HG02884 (cell line): ENCODE measurements around the gene TLNRD1.

Source experiments
- ATAC-seq: cut with Tn5 transposase; IDR thresholded peaks from one replicate; pipeline ENCODE4 v1.9.1; 2021; ENCODE audit warnings: mild to moderate bottlenecking, moderate library complexity; ENCODE audit not compliant: unreplicated experiment

Gene TLNRD1

DNA sequence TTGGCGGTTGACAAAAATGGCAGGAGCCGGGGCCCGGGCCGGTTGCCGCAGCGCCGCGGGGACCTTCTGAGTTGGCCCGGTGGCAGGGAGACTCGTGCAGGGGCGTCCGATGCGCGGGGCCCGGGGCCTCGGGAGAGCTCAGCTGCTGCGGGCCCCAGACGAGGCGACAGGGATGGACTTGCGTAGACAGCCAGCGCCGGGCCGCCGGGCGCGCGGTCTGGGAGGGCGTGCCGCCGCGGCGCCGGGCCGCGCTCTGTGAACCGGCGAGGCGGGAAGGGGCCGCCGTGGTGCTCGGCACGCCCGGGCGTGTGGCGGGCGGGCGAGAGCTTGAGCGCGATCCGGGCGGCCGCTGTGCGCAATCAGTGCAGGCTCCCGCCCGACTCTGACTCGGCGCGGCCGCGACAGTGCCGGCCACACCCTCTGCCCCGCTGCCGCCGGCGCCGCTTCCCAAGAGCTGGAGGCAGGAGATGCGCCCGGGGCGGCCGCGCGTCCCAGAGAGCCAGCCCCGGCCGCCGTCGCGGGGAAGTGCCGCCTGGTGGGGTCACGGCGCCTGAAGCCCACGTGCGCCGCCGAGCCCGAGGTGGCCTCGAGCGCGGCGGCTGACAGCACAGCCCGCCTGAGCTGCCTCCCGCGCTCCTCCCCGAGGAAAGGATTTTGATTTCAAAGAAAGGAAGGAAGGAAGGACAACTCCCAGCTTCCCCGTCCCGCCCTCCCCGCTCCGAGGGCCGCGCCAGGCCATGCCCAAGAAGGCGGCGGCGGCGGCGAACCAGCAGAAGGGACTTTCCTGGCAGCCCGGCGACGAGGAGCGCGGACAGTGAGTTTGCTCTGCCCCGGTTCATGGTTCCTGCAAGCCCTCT, 657 bp downstream of the TLNRD1 start:
- ATAC-seq: peak; percentile 29

DNA sequence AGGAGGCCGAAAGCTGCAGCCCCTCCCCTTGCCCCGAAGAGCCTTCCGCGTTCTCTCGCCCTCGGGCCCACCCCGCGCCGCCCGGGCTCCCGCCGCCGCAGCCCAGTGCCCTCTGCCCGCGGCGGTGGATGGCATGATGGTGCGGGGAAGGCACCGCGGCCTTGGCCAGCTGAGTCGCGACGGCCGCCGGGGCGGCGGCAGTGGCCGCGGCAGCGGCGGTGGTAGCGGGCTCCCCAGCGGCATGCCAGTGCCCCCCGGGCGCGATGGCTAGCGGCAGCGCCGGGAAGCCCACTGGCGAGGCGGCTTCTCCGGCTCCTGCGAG, 1.2 kb downstream of the TLNRD1 start:
- ATAC-seq: no peak

DNA sequence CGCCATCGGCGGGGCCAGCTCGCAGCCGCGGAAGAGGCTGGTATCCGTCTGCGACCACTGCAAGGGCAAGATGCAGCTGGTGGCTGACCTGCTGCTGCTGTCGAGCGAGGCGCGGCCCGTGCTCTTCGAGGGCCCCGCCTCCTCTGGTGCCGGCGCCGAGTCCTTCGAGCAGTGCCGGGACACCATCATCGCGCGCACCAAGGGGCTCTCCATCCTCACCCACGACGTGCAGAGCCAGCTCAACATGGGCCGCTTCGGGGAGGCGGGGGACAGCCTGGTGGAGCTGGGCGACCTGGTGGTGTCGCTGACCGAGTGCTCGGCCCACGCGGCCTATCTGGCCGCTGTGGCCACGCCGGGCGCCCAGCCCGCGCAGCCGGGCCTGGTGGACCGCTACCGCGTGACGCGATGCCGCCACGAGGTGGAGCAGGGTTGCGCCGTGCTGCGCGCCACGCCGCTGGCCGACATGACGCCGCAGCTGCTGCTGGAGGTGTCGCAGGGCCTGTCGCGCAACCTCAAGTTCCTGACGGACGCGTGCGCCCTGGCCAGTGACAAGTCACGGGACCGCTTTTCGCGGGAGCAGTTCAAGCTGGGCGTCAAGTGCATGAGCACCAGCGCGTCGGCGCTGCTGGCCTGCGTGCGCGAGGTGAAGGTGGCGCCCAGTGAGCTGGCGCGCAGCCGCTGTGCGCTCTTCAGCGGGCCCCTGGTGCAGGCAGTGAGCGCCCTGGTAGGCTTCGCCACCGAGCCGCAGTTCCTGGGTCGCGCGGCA, 1.8 kb downstream of the TLNRD1 start:
- ATAC-seq: no peak

DNA sequence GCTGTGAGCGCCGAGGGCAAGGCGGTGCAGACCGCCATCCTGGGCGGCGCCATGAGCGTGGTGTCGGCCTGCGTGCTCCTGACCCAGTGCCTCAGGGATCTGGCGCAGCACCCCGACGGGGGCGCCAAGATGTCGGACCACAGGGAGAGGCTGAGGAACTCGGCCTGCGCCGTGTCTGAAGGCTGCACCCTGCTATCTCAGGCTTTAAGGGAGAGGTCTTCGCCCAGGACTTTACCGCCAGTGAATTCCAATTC, 2.3 kb downstream of the TLNRD1 start:
- ATAC-seq: no peak

DNA sequence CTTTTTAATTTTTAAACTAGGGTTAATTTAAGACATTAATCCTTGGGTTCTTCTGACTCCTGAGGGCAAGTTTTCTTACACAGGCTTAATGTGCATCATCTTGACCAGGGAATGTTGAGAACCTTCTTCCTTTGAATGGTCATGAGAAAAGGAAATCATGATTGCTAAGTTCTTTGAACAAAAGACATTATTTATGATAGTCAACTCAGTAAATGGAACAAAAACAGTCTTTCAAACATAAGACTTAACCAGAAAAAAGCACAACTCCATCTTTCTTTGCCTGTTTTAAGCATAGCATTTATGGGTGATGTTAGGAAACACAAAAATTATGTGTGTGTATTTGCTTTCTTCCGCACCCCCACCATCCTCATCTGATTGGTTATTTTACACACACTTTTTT, 5.4 kb downstream of the TLNRD1 start:
- ATAC-seq: no peak

- ATAC-seq: no peak
These were observed 6.8 kb downstream of the TLNRD1 start for GRCh38 chr15:81007428-81008064.

GRCh38 chr15:81008312-81008711, 7.6 kb downstream of the TLNRD1 start:
- ATAC-seq: no peak

GRCh38 chr15:81010086-81010485, 9.4 kb downstream of the TLNRD1 start:
- no peak for ATAC-seq

GRCh38 chr15:81011593-81011992, 10.9 kb downstream of the TLNRD1 start:
- ATAC-seq: no peak

GRCh38 chr15:81012588-81012987, 11.9 kb downstream of the TLNRD1 start:
- ATAC-seq: no peak

GRCh38 chr15:81013396-81013929, 12.7 kb downstream of the TLNRD1 start:
- ATAC-seq: no peak

GRCh38 chr15:81014446-81015093, 13.8 kb downstream of the TLNRD1 start:
- no peak for ATAC-seq

DNA sequence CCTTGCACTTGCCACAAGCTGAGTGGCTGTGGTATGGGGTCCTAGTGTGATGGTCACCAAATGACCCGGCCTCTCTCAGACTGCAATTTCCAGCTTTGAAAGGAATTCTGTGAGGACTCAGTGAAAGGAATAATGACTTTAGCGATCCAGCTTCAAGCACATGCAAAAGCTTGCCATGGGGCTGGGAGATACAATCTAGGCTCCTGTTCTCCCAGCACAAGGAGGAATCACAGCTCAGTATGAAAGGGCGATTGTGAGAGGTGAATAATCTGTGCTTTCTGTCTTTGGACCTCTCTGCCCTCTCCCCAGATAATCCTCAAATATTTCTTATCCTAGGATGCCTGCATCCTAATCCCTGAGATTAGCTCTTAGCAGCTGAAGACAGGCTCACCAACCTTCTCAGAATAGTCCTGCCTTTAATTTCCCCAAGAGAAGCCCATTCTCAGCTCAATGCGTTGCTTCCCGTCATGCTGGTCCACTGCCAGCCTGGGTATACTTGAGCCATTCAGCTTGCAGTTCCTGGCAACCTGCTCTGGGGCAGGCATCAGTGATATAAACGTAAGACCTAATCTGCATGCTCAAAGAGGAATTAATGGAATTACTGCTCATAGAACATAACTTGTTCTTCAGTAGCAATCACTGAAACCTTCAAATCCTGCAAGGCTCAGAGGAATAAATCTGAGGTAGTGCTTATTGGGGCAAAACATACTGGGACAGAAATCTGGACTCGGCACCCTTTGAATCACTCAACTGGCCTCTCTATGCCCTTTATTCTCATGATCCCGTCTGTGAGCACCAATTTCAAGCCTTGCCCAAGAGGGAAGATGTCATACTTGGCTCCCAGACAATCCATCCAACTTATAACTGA, 15.1 kb downstream of the TLNRD1 start:
- no peak for ATAC-seq

DNA sequence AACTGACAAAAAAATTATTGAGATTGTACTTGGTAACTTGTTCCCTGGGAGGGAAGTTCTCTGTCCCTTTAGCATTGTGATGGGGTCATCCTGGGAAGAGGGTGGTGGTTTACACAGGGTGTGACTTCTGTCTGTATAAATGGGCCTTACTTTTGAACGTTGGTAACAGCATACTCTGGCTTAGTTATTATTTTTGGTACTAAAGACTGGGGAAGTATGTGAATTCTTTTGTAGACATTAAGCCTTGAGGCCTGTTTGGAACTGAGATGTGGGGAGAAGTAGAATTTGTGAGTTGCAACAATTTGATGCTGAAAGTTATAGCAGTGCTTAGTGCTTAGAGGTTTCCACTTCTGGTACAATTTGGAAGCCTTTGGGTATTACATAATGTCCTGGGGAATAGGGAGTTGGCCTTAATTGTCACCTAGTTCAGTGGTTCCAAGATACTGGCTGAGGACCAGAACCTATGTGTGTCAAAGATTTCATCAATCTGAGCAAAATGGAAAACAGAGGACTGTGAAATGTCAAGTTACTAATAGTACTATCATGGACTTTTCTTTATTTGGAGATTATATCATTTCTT, 15.9 kb downstream of the TLNRD1 start:
- ATAC-seq: no peak

DNA sequence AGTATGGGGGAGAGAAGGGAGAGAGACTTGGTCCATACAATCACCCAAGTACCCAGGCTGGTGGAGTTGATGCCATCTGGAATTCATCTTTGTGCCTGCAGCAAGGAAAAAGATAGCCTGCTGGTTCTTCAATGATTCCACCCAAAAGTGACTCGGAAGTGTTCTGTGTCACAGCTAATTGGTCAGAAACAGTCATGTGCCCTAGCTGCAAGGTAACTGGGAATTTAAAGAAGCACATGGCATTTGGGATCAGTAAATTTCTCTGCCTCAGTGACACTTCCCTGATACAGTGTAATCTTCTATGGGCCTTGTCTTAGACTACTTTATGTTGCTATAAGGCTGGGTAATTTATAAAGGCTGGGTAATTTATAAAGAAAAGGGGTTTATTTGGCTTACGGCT, 17.5 kb downstream of the TLNRD1 start:
- no peak for ATAC-seq

DNA sequence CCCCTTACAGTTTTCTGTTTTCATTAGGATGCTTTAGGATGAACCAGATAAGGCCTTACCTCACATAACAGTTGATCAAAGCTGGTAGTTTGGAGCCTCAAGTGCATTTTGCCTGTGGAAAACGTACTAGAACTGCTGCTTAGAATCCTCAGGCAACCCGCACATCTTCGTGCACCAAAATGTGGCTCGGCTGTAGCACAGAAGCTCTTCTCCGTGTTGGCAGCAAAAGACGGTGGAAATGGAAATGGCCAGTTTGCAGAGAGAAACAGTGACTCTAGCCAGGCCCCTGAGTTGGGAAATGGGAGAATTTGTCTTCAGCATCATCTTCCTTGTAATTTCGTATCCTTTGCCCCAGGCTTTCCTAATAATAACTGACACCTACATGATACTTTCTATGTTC, 20.6 kb downstream of the TLNRD1 start:
- ATAC-seq: no peak

DNA sequence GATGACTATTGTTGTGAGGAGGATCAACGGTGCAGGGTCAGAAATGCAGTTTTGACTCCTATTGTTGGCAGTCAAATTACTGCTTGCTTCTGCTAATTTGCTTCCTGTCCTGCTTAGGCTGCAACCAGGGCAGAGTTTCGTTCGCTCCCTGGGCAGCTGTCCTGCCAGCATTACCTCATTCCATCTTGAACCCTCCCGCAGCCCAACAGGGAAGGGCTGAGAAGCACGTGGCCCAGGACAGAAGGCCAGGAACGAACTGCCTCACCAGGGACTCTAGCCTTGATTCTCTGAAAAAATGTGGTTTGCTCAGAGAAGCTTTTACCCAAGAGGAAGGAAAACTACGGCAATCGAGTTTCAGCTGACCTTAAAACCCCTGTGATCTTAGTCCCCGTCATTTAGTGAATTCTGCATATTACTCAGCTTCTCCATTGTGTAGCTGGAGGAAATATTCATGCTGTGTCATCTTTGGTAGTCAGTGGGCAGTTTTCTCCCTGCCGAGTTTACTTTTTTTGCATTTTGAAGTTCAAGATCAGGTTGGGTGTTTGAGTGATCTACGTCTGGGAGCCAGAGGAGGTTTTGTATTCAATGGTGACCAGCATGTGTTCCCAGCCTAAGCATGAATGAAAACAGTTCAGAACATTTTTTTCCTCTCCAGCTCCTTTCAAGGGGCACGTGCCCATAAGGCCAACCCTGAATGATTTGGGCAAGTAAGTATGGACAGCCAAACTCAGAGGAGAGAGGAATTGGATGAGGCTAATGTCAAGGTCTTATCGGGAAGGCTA, 23.0 kb downstream of the TLNRD1 start:
- peak; percentile 84 for ATAC-seq

- ATAC-seq: no peak
These were observed 23.6 kb downstream of the TLNRD1 start for GRCh38 chr15:81024265-81024872.

- ATAC-seq: no peak
These were observed 24.2 kb downstream of the TLNRD1 start for GRCh38 chr15:81024936-81025335.
